SK-N-SH (cell line): ENCODE measurements around the gene PYDC1.

Experiments
- EP300 ChIP-seq, 2 experiments: IDR thresholded peaks; 2 replicates each; pipeline versions ENCODE4 v1.4.0 to v1.6.1; 2012; ENCODE audit warnings: borderline replicate concordance in 1 of 2, low read depth in 1 of 2, low read length in 1 of 2
- FOSL2 ChIP-seq: IDR thresholded peaks from 2 replicates; pipeline ENCODE4 v1.4.0; 2012; ENCODE audit warnings: low read depth, mild to moderate bottlenecking, moderate library complexity, borderline replicate concordance
- FOXJ3 ChIP-seq: sonication (generic); formaldehyde crosslinking; IDR thresholded peaks from 2 replicates; pipeline ENCODE4 v1.5.1; 2020; ENCODE audit warnings: mild to moderate bottlenecking, missing genetic modification reagents
- MXI1 ChIP-seq: IDR thresholded peaks from 2 replicates; pipeline ENCODE4 v1.6.1; 2012; ENCODE audit warnings: mild to moderate bottlenecking, low read depth, low read length, improper control_type of control experiment
- NFIC ChIP-seq: IDR thresholded peaks from 2 replicates; pipeline ENCODE4 v1.4.0; 2012; ENCODE audit warnings: borderline replicate concordance
- POLR2AphosphoS5 ChIP-seq: IDR thresholded peaks from 2 replicates; pipeline ENCODE4 v1.6.1; 2012; ENCODE audit warnings: low read depth, low read length
- SIN3A ChIP-seq: IDR thresholded peaks from 2 replicates; pipeline ENCODE4 v1.6.1; 2012; ENCODE audit warnings: low read depth, mild to moderate bottlenecking, low read length, moderate library complexity, borderline replicate concordance
- TEAD4 ChIP-seq: IDR thresholded peaks from 2 replicates; pipeline ENCODE4 v1.4.0; 2012; ENCODE audit warnings: mild to moderate bottlenecking, borderline replicate concordance; ENCODE audit not compliant: insufficient read depth
- TF ChIP-seq, protein P1 (sequence below): fragments of 200-600 bp; sonication (generic); IDR thresholded peaks from 2 replicates; pipeline ENCODE4 v1.6.1; 2017; ENCODE audit warnings: antibody characterized with exemption, mild to moderate bottlenecking, moderate library complexity
- TF ChIP-seq, protein P2 (sequence below): IDR thresholded peaks from 2 replicates; pipeline ENCODE4; 2012
- TF ChIP-seq, protein P3 (sequence below): IDR thresholded peaks from 2 replicates; pipeline ENCODE4 v1.4.0; 2012; ENCODE audit warnings: low read depth

DNA sequence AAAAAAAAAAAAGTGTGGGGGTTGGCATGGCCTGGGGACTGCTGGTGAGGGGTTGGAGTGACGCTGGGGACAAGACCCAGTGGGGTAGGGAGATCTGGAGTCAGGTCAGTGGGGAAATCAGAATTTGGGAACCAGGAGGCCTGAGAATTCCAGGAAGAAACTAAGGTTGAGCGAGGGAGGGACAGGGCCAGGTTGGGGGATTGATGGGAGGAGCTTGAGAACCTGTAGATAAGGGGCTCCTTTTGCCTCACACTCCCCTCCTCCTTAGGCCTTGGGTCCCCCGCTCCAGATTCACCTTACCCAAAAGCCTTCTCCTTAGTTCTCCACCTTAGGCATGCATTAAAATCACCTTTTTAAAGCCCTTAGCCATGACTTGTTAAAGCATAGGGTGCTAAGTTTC, 8.3 kb upstream of the PYDC1 start:
- TF ChIP-seq FOXJ3 (CRISPR knock-in tag) (no peak), FOSL2 (no peak), EP300 (IDR thresholded peaks at IDR 0.05; ENCODE audit: borderline replicate concordance in 1 of 2, low read depth in 1 of 2, low read length in 1 of 2) (no peak), MXI1 (no peak), TEAD4 (no peak), POLR2AphosphoS5 (no peak), NFIC (no peak), SIN3A (no peak)
- TF ChIP-seq, protein P1, sequence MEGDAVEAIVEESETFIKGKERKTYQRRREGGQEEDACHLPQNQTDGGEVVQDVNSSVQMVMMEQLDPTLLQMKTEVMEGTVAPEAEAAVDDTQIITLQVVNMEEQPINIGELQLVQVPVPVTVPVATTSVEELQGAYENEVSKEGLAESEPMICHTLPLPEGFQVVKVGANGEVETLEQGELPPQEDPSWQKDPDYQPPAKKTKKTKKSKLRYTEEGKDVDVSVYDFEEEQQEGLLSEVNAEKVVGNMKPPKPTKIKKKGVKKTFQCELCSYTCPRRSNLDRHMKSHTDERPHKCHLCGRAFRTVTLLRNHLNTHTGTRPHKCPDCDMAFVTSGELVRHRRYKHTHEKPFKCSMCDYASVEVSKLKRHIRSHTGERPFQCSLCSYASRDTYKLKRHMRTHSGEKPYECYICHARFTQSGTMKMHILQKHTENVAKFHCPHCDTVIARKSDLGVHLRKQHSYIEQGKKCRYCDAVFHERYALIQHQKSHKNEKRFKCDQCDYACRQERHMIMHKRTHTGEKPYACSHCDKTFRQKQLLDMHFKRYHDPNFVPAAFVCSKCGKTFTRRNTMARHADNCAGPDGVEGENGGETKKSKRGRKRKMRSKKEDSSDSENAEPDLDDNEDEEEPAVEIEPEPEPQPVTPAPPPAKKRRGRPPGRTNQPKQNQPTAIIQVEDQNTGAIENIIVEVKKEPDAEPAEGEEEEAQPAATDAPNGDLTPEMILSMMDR, result no peak
- TF ChIP-seq, protein P2, sequence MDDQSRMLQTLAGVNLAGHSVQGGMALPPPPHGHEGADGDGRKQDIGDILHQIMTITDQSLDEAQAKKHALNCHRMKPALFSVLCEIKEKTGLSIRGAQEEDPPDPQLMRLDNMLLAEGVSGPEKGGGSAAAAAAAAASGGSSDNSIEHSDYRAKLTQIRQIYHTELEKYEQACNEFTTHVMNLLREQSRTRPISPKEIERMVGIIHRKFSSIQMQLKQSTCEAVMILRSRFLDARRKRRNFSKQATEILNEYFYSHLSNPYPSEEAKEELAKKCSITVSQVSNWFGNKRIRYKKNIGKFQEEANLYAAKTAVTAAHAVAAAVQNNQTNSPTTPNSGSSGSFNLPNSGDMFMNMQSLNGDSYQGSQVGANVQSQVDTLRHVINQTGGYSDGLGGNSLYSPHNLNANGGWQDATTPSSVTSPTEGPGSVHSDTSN, result no peak
- TF ChIP-seq, protein P3, sequence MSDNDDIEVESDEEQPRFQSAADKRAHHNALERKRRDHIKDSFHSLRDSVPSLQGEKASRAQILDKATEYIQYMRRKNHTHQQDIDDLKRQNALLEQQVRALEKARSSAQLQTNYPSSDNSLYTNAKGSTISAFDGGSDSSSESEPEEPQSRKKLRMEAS, result no peak
